GM18868 (cell line): Measurements from ENCODE around the gene ASIC3.

Experiments
- ATAC-seq: cut with Tn5 transposase; IDR thresholded peaks from one replicate; pipeline ENCODE4 v1.9.1; 2021; ENCODE audit warnings: mild to moderate bottlenecking, moderate library complexity; ENCODE audit not compliant: unreplicated experiment

Gene ASIC3

DNA sequence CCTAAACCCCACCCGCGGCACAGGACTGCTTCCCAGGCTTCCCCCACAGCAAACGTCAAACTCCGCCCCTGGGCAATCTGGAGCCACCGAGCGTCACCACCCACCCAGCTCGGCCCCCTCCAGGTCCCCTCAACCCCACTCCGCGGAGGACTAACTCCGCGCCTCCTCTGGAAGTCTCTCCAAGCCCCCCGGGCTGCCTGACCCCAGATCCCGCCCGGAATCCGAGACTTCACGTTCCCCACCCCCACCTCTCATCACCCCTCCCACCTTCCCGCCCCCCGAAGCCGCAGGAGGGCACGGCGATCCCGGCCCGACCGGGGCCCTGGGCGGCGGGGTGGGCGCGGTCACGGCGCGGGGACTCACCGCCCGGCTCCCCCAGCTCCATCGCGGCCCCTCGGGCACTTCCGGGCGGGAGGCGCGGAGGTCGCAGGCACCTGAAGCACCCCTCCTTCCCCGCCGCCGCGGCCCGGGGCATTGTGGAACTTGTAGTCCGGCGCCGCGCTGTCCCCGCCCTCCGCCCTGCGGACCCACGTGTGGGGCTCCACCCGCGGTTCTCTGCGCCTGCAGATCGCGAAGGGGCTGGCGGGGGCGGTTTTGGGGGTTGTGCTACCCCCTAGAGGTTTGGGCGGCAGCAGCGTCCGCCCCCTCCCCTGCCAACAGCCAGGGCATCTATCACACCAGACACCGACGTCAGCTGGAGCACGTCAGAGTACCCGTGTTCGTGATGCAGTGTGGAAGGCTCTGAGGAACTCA lies 34.9 kb downstream of the ASIC3 start, which contains the start of gene TMUB1:
TMUB1 (minus strand) TSS at position 423 of the 753 bp plus-strand sequence. CDS start 930 bp downstream, outside the sequence.
- peak; percentile 48 for ATAC-seq

DNA sequence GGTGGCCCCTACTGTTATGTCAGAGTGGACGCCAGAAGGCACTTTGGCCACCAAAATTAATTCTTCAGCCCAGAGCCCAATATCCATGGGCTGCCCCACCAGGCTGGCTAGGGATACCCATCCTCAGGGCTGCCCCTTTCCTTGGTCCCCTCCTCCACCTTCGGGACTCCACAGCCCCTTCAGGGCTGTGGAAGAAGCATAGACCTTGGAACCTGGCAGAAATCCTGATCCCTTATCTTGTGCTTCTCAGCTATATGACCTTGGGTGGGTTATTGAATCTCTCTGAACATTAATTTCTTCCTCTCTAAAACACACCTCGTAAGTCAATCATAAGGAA lies 35.5 kb downstream of the ASIC3 start:
- no peak for ATAC-seq

DNA sequence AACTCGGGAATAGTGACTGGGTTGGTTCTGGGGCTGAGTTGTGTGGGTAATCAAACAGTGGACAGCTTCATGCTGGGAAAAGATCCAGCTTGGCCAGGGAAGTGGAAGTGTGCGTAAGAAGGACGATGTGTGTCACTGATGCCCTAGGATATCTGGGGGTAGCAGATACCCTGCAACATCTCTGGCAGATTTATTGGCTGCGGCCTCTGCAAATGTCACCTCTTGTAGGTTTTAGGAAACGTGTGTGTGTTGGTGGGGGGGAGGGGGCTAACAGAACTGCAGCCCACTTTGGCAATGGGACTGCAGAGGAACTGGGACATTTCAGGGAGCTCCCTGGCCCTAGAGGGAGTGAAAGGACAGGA lies 37.0 kb downstream of the ASIC3 start:
- ATAC-seq: no peak

DNA sequence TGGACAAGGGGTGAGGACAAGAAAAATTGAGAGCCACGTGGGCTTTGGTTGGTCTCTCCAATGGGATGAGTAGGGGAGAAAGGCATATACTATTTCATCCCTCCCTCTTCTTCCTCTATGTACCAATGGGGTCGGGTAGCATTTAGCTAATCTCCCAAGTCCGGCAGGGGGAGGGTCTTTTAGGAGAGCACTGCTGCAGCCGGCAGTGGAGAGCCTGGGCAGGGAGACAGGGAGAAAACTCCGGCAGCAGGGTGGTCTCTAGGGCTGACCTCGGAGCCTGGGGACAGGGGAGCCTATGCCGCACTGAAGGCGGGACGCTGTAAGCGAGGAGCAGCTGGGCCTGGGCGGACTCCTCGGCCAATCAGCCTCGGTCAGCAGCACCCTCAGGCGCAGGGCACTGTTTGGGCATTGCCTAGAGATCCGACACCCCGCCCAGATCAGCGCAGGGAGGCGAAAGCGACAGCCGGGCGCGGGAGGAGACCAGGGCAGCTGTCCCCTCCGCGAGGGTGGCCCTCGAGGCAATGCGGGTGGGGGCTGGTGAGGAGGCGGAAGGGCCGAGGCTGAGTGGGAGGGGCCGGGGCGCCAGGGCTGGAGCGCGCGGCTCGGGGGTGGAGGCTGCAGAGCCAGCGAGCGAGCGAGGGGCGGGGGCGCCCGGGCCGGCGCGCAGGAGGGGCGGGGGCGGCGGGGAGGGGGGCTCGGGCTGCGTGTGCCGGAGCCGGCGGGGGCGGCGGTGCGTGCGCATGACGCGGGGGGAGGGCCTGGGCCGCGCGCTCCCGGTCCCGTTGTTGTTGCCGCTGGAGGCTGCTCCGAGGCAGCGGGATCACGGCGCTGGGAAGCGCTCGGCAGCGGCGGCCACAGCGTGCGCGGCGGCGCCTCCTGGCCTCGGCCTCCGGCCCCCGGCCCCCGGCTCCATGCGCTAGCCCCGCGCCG lies 37.6 kb downstream of the ASIC3 start, which contains the start of gene AGAP3:
AGAP3 (plus strand) TSS at position 785 of the 930 bp plus-strand sequence. CDS start 267 bp downstream, outside the sequence.
- ATAC-seq: peak; percentile 39

DNA sequence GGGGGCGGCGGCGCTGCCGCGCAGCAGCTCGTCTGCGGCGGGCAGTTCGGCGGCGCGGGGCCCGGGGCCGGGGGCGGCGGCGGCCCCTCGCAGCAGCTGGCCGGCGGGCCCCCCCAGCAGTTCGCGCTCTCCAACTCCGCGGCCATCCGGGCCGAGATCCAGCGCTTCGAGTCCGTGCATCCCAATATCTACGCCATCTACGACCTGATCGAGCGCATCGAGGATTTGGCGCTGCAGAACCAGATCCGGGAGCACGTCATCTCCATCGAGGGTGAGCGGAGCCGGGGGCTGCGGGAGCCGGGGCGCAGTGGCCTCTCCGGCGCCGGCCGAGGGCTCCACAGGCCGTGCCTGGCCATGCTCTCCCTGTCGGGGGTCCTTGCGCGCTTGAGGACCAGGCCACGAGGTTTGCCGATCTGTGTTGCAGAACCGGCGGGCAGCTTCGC lies 38.5 kb downstream of the ASIC3 start:
- ATAC-seq: no peak

DNA sequence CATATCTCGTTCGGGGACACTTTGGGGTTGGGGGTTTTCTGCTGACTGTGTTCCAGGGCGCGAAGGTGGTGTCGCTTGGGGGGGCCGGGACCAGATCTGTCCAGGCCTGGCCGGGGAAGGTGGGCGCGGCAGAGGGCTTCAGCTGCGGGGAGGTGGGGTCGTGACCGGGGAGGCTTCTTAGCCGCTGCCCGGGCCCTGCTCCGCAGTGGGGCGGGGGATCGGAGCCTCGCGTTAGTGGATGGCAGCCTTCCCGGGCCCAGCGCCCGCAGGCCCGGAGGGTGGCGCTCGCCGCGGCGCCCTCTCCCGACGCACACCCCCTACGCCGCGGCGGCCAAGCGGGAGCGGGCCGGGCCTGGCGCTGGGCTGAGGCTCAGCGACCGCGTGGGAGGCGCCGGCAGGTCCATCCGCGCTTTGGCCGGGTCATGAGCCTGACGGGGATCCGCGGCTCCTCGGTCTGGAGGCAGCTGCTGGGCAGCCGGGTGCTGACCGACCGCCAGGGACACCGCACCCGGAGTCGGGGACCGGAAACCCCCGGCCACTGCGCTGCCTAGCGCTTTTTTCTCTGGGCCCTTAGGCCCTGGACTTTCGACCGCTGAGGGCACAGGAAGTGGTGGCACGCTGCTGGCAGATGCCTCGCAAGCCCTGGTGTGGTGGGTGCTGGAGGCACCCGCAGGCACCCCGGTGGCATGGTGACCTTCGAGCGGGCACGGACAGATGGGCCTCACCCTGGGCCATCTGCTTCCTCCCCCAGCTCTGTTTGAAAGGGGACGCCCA lies 39.1 kb downstream of the ASIC3 start:
- peak; percentile 17 for ATAC-seq

DNA sequence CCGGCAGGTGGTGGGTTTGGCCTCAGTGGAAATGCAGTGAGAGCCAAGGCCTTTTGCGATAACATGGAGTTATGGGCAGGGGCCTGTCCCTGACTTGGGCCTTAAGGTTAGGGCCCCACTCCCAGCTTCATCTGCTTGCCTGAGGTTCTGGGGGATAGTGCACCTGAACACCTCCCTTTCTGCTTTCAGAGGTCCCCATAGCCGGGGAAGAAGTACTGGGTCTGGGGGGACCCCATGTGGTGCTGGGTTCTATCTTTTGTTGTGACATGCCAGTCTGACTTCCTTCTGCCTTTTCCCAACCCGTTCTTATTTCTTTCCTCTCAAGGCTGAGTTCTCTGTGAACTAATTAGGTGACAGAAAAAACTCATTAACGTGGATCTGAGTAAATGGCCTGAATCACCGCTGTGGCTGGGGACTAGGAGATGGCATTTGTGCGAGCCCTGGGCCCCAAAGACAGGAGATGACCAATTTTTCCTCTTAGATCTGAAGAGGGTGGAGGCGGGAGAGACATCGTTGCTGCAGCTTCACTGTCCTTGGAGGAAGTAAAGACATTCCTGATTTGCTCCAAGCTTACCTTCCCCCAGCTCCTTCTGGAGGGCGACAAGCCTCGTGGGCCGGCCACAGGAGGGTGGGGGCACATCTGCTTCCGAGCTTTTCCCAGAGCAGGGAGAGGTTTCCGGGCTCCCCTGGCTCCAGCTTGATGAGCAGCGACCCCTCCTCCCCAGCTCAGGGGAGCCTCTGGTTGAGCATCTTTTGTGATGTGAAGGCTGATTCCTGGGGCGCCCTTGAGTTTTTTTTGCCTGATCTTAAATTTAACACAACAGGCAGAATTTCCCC lies 39.9 kb downstream of the ASIC3 start:
- ATAC-seq: no peak

DNA sequence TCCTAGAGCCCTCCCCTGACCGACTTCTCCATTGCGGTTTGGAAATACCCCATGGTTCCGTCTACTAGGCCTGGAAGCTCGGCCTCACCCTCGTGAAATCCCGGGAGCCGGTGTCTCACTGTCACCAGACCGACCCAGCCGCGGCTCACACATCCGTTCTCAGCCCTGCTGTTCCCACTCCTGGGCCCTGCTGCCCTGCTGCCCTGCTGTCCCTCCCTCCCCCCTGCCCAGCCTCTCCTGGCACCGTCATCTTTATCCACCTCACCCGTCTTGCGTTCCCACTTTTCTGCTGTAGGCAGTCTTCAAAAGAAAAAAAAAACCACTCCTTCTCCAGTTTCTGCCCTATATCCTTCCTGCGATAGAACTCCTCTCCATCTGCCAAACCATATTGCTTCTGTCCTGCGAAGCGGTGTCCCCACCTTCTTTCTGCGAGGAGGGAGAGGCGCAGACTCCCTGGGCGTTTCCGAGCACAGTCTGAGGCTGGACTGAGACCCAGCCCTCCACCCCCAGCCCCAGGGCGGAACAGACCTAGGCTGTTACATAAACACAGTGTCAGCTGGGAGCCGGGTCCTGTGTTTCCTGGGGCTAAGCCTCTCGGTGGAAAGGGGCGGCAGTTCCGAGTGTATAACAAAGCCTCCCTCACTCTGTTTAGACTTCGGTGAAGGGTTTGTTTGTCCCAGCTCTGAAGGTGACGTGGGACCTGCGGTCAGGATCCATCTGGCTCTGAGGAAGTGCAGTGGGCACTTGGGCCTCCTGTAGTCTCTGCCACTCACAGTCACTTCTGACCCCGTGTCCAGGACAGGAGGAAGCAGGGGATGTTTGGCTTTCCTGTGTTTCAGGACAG lies 40.7 kb downstream of the ASIC3 start:
- ATAC-seq: no peak

DNA sequence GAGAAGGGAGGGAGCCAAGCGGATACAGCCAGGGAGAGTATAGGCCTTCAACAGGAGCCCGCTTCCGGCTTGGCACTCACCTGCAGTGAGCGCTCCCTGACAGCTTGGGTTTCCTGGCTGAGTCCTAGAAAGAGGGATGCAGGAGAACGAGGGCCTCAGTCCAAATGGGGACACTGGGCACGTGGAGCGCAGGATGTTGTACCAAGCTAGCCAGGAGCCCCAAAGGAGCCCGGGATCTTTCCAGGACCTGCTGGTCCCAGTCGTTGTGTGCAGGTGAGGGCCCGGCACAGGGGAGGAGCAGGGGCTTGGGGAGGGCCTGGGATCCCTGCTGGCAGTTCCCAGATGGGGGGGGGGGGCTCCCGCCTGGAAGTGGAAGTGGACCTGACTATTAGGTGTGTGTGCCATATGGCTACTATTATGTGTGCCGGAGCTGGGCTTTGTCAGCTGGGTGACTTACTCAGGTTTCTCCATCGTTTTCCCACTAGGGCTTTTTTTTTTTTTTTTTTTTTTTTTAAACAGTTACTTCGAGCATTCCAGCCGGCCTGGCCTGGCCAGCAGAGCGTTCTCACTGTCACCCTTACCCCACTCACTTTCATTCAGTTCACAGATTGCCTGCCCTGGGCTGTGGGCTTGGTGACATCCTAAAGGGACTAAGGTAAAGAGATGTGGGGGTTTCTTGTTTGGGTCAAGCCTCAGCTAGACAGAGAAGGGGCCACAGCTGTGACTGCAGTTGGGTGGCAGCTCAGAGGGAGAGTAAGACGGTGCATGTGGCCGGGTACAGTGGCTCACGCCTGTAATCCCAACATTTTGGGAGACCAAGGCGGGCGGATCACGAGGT lies 41.8 kb downstream of the ASIC3 start:
- ATAC-seq: no peak

DNA sequence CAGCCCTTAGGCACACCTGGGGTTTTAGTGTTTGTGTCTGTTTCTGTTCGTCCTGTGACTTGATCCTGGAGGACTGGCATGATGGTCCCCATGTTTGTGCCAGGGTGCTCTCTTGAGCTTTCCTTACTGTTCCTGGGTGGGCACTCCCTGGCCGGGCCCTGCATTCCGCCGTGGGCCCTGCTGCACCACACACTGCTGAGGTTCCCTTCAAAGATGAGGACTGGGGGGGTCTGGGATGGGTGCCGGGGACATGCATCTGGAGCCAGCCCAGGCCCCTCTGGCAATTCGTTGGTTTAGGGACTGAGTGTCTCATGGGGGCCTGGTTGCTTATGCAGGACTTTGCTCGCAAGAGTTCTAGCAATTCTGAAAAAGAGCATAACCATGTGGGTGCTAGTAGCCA lies 42.7 kb downstream of the ASIC3 start:
- ATAC-seq: no peak

DNA sequence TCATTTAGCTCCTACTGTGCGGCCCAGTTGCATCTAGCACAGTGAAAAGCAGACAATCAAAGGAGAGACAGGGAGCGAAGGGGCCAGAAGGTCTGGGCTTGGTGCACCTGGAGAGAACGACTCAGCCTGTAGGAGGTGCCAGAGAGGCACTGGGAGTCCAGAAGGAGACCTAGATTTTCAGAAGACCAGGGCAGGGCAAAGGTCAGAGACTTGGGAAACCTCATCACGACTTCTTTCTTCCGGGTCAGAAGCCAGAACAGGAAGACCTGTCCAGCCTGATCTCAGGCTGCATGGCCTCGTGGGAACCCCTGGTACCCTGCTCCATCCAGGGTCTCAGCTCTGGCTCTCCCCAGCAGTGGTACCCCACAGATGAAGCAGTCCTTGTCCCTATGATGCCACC lies 43.1 kb downstream of the ASIC3 start:
- no peak for ATAC-seq

DNA sequence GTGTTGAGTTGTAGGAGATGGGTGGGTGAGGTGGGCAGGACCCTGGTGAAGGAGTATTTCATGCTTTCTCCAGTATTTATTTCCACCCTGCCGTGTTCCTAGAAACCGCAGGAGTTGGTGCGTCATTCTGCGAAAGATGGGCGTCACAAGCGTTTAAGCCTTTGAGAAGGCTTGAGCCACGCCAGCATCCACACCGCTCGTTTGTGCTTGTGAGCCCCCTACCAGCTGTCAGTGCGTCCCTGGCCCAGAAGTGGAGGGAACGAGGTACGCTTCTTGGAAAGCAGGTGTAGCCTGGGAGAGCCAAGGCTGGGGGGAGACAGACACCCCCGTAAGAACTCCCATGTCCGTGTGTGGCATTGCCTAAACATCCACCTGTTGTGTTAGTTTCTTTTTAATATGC lies 43.7 kb downstream of the ASIC3 start:
- ATAC-seq: no peak

DNA sequence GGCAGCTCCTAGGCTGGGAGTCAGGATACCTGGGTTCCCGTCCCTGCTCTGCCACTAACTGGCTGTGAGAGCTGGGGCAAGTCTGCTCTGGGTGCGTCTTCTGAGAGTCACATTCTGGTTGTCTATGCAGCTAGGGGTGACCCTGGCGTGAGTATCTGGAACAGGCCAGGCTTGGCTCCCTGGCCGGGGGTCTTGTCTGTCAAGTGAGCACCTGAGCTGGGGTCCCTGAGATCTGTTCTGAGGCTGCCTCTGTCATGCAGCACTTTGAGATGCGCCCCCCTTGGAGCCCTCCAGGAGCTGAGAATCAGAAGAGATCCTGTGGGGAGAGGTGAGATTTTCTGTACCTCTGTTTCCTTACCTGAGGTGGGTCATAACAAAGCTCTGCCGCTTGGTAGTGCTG lies 45.4 kb downstream of the ASIC3 start:
- ATAC-seq: no peak

DNA sequence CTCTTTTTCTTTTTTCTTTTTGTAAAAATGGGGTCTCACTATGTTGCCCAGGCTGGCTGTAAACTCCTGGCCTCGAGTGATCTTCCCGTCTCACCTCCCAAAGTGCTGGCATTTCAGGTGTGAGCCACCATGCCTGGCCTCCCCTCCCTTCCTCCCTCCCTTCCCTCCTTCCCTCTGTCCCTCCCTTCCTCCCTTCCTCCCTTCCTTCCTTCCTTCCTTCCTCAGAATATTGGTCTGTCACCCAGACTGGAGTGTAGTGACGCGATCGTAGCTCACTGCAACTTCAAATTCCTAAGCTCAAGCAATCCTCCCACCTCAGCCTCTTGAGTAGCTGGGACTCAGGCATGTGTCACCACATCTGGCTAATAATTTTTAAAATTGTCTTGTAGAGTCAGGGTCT lies 46.3 kb downstream of the ASIC3 start:
- no peak for ATAC-seq

DNA sequence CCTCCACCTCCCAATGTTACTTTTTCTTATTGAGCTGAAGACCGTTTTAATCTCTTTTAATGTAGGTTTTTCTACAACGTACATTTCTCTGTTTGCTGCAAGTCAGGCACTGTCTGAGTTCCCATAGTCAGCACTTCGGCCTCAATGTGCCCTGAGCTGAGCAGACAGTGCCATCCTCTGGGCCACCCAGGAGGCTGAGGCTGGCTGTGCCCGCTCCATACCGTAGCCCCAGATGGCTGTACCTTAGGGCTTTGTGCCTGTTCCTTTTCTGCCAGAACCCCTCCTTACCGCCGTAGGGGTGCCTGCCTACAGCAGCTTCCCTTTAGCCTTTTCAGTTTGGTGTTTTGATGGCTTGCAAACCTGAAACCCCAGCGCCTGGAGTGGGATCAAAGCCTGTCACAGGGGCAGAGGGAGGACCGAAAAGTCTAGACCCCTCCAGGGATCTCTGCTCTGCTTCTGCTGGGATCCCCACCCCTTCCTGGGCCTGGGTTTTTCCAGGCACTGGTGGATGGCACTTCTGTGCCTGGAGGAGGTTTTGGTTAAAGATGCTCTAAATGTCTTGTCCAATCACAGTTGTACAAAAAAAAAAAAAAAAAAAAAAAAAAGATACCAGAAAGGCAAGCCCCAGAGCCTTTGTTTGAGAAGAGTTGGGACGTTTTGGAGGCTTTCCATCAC lies 46.9 kb downstream of the ASIC3 start:
- ATAC-seq: no peak

DNA sequence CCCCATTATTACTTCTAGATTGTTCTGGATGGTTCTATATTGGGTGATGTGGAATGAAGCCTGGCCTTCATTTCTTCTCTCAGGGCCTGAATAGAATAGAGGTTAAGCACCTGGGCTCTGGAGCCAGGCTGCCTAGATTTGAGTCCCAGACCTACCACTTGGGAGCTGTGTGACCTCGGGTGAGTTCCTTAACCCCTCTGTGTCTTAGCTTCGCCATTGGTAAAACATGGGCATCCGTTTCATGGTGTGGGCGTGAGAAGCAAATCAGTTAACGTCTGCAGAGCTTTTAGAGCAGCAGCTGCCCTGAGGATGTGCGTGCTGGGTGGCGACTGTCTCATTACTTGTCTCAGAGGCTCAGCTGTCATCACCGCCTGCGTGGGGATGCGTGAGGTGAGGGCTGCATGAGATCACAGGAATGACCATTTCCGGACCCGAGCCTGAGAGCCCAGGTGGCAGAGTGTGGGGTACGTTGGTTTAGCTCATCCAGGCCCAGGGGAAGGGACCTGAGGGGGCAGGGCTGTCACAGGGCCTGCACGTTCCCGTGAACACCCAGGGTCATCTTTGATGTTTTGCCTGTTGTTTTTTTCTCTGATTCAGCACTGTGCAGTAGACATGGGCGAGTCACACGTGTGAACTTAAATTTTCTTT lies 47.6 kb downstream of the ASIC3 start:
- no peak for ATAC-seq

DNA sequence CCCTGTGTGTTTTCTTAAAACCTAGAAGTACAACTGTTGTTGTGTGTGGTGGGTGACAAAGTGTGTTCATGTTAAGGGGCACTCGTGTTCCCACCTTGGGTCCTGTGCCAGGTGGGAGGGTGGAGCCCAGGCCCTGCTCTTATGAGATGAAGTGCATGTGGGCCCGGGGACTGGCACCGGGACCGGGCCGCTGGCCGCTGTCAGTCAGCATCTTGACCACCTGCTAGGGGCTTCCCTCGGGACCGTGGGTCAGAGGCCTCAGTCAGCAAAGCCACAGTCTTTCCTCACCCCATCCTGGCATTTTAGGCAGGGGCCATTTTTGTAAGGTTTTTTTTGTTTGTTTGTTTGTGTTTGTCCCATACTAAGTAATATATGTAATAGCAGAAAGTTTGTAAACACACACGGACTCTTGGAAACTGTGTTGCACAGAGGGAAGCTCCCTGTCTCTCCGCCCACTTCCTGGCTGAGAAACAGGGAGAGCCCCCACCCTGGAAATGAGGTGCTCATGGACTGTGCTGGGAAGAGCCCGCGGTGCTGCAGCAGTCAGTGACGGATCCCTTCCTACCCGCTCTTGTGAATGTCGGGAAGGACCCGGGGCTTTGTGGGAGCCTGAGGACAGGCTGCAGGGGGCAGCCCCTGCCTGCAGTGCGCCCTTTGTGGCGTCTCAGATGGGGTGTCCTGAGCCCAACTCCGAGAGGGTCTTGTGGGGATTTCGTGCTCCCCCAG lies 51.3 kb downstream of the ASIC3 start:
- no peak for ATAC-seq
